ENCODE measurements around the gene GALNT7.

The GALNT7 gene

GRCh38 chr4:173318240-173318639 lies 149.6 kb downstream of the GALNT7 start:
- H4K20me1 ChIP-seq: 0 out of 22 replicates have a peak, but pooled peaks cover 0 to 15% (median 0%) of the 10 kb centered on the region in 11 experiments
- H3K4me2 ChIP-seq: peak overlapping the region in 9 of 11 experiments; percentile 6 to 82 (median 22); a peak in 14 of 22 replicates
- peaks cover 12 to 37% (median 26%) of the 10 kb centered on the region in 10 experiments; a peak in 19 of 20 replicates for H3K4me1 ChIP-seq
- peaks cover 48 to 97% (median 79%) of the 10 kb centered on the region in 11 experiments for H3K36me3 ChIP-seq
- no peaks in the 10 kb centered on the region for H3K27me3 ChIP-seq
- no peaks in the 10 kb centered on the region for H3K9me3 ChIP-seq (replicated peaks in 1 of 11)
- peak overlapping the region in 1 of 11 experiments; percentile 23; a peak in 1 of 22 replicates for H3K9ac ChIP-seq
- H3K27ac ChIP-seq: peak overlapping the region in 7 of 11 experiments; percentile 13 to 69 (median 59); a peak in 9 of 22 replicates
- no peak overlapping the region for H3K4me3 ChIP-seq
- TF ChIP-seq Cebpa-rat (IDR thresholded peaks at IDR 0.05): no peak

- Histone ChIP-seq H3K4me2 (peak overlapping the region in 10 of 11 experiments; percentile 6 to 82 (median 64); a peak in 15 of 22 replicates), H3K27me3 (no peaks in the 10 kb centered on the region), H3K9me3 (replicated peaks in 1 of 11) (no peaks in the 10 kb centered on the region), H3K4me1 (peaks cover 12 to 37% (median 26%) of the 10 kb centered on the region in 10 experiments; a peak in 19 of 20 replicates), H3K9ac (peak overlapping the region in 7 of 11 experiments; percentile 9 to 48 (median 37); a peak in 6 of 22 replicates), H3K36me3 (peaks cover 47 to 97% (median 75%) of the 10 kb centered on the region in 11 experiments), H3K27ac (peak overlapping the region in 10 of 11 experiments; percentile 22 to 69 (median 58); a peak in 17 of 22 replicates), H3K4me3 (no peak overlapping the region), H4K20me1 (0 out of 22 replicates have a peak, but pooled peaks cover 0 to 15% (median 0%) of the 10 kb centered on the region in 11 experiments)
- TF ChIP-seq Cebpa-rat (IDR thresholded peaks at IDR 0.05): no peak
These were observed 150.1 kb downstream of the GALNT7 start for GRCh38 chr4:173318648-173319211.

- Histone ChIP-seq H3K27me3 (no peaks in the 10 kb centered on the region), H3K4me1 (peaks cover 12 to 37% (median 26%) of the 10 kb centered on the region in 10 experiments; a peak in 19 of 20 replicates), H3K4me3 (no peak overlapping the region), H3K36me3 (peaks cover 37 to 97% (median 70%) of the 10 kb centered on the region in 11 experiments), H3K4me2 (peak overlapping the region in 8 of 11 experiments; percentile 6 to 82 (median 68); a peak in 16 of 22 replicates), H4K20me1 (0 out of 22 replicates have a peak, but pooled peaks cover 0 to 11% (median 0%) of the 10 kb centered on the region in 11 experiments), H3K27ac (peak overlapping the region in 10 of 11 experiments; percentile 22 to 69 (median 58); a peak in 17 of 22 replicates), H3K9me3 (replicated peaks in 1 of 11) (no peaks in the 10 kb centered on the region), H3K9ac (peak overlapping the region in 4 of 11 experiments; percentile 8 to 48 (median 44); a peak in 4 of 22 replicates)
- peak in 3 of 11 experiments; percentile 35 to 51 (median 38); a peak in 2 of 22 replicates for TF ChIP-seq Cebpa-rat (IDR thresholded peaks at IDR 0.05)
These were observed 151.1 kb downstream of the GALNT7 start for GRCh38 chr4:173319696-173320095.

GRCh38 chr4:173325007-173325736 lies 156.6 kb downstream of the GALNT7 start:
- Histone ChIP-seq H3K36me3 (peaks cover 48 to 100% (median 81%) of the 10 kb centered on the region in 11 experiments; a peak in 21 of 22 replicates), H3K9ac (no peak overlapping the region), H3K4me3 (no peak overlapping the region), H3K4me1 (peaks cover 0 to 12% (median 7%) of the 10 kb centered on the region in 10 experiments; a peak in 14 of 20 replicates), H3K4me2 (no peak overlapping the region), H3K27me3 (no peaks in the 10 kb centered on the region), H3K9me3 (replicated peaks in 1 of 11) (no peaks in the 10 kb centered on the region), H3K27ac (no peak overlapping the region), H4K20me1 (peaks cover 0 to 29% (median 4%) of the 10 kb centered on the region in 11 experiments; a peak in 8 of 22 replicates)
- no peak for TF ChIP-seq Cebpa-rat (IDR thresholded peaks at IDR 0.05)

GRCh38 chr4:173328236-173328901 lies 159.8 kb downstream of the GALNT7 start:
- H3K27ac ChIP-seq: no peak overlapping the region
- no peak for TF ChIP-seq Cebpa-rat (IDR thresholded peaks at IDR 0.05)
- H3K4me2 ChIP-seq: no peak overlapping the region
- no peaks in the 10 kb centered on the region for H3K9me3 ChIP-seq (replicated peaks in 1 of 11)
- H3K4me3 ChIP-seq: no peak overlapping the region
- H3K36me3 ChIP-seq: peaks cover 41 to 100% (median 87%) of the 10 kb centered on the region in 11 experiments; a peak in 20 of 22 replicates
- no peak overlapping the region for H3K9ac ChIP-seq
- H3K27me3 ChIP-seq: no peaks in the 10 kb centered on the region
- peaks cover 11 to 32% (median 23%) of the 10 kb centered on the region in 10 experiments; a peak in 19 of 20 replicates for H3K4me1 ChIP-seq
- peaks cover 0 to 60% (median 23%) of the 10 kb centered on the region in 11 experiments; a peak in 16 of 22 replicates for H4K20me1 ChIP-seq

GRCh38 chr4:173330590-173330989 lies 162.0 kb downstream of the GALNT7 start:
- peak overlapping the region in 10 of 11 experiments; percentile 37 to 97 (median 81); a peak in 19 of 22 replicates for H3K4me2 ChIP-seq
- peak overlapping the region in 6 of 11 experiments; percentile 16 to 47 (median 27); a peak in 4 of 22 replicates for H3K9ac ChIP-seq
- no peaks in the 10 kb centered on the region for H3K9me3 ChIP-seq (replicated peaks in 1 of 11)
- TF ChIP-seq Cebpa-rat (IDR thresholded peaks at IDR 0.05): no peak
- H3K4me3 ChIP-seq: peak overlapping the region in 7 of 10 experiments; percentile 7 to 99 (median 90); a peak in 8 of 20 replicates
- H4K20me1 ChIP-seq: peaks cover 0 to 62% (median 26%) of the 10 kb centered on the region in 11 experiments; a peak in 16 of 22 replicates
- peaks cover 14 to 34% (median 26%) of the 10 kb centered on the region in 10 experiments for H3K4me1 ChIP-seq
- no peaks in the 10 kb centered on the region for H3K27me3 ChIP-seq
- peaks cover 34 to 79% (median 74%) of the 10 kb centered on the region in 11 experiments; a peak in 20 of 22 replicates for H3K36me3 ChIP-seq
- peak overlapping the region in 6 of 11 experiments; percentile 1 to 40 (median 30); a peak in 8 of 22 replicates for H3K27ac ChIP-seq

GRCh38 chr4:173332021-173332487 lies 163.4 kb downstream of the GALNT7 start:
- Histone ChIP-seq H3K9ac (peak overlapping the region; percentile 93 to 100 (median 98); a peak in 21 of 22 replicates), H3K4me3 (peak overlapping the region; percentile 72 to 99 (median 92); a peak in 19 of 20 replicates), H4K20me1 (peaks cover 0 to 61% (median 26%) of the 10 kb centered on the region in 11 experiments; a peak in 16 of 22 replicates), H3K4me2 (peak overlapping the region; percentile 73 to 97 (median 88)), H3K9me3 (replicated peaks in 1 of 11) (no peaks in the 10 kb centered on the region), H3K36me3 (peaks cover 32 to 64% (median 62%) of the 10 kb centered on the region in 11 experiments; a peak in 20 of 22 replicates), H3K4me1 (peaks cover 21 to 47% (median 37%) of the 10 kb centered on the region in 10 experiments), H3K27ac (peak overlapping the region in 10 of 11 experiments; percentile 93 to 100 (median 98); a peak in 19 of 22 replicates), H3K27me3 (no peaks in the 10 kb centered on the region)
- TF ChIP-seq Cebpa-rat (IDR thresholded peaks at IDR 0.05): no peak
